Stimulated activated CD4-positive, alpha-beta T cell treated with anti-CD3 and anti-CD28 coated beads, Interleukin-4, amount 100 ng/mL, for 4 hours (primary cell): Measurements from ENCODE around the gene CTTNBP2.

ENCODE experiments used
- DNase-seq, 2 experiments: peaks; one replicate each; pipeline ENCODE4 v3.0.0-alpha.2; 2020

Gene CTTNBP2

DNA sequence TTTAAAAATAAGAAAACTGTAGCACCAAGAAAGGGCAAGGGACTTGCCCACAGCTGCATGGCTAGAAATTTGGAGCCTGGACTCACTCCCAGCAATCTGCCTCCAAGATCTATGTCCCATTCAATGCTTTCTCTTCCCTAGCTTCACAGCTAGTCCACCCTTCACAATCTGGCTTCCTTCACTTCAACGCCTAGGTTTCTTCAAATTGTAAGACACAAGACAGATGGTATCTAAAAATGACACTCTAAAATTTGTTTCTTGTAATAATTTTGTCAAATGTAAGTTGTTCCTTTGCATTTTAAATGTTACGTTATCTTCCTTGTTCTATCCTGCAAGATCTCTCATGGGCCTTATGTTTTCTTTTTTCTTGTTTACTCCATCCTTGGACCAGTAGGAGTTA, 48.6 kb downstream of the CTTNBP2 start:
- no peak for DNase-seq

DNA sequence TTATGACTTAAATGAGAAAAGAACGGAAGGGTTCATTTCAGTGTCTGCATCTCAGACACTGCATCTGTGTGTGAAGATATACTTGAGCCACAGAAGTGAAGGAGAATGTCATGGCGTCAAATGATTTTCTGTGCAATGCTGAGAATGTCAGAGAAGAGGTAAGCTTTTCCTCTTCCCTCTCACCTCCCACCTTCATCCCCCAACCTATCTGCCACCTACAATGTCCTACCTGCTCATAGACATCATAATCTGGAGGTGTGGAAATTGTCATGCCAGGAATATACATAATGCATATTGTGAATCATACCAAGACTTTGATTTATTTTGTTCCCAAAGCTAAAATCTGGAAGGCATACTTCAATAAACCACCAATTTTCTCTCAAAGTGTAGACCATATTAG, 53.7 kb downstream of the CTTNBP2 start:
- DNase-seq, result no peak

DNA sequence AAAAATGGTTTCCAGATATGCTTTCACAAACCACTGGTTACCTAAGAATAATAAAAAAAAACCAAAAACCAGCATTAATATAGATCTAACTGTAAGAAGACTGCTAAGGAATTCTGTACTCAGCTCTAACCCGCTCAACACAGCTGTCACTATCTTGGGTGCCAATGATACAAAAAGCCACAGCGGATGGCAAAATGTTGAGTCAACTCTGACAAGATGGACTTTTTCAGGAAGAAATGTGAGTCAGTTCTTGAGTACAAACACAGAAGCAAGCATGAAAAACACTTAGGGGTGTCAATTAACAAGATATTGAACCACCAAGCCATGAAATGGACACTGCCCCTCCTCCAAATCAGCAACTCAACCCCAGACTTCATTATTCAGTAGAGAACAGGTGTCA, 55.0 kb downstream of the CTTNBP2 start:
- DNase-seq, result no peak

DNA sequence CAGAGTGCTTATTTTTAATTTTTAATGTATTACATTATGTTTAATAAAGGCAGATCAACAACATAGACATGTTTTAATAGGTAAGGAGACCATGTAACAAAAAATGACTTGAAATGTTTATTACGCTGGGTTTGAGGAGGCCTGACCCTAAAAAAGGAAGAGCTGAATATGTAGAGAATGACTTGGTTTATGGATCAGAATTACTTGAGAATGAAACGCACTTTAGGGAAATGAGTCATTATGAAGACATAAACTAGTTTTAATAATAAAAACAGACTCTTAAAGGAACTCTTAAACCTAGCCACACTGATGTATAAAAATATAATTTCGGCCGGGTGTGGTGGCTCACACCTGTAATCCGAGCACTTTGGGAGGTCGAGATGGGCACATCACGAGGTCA, 56.5 kb downstream of the CTTNBP2 start:
- DNase-seq, result no peak

DNA sequence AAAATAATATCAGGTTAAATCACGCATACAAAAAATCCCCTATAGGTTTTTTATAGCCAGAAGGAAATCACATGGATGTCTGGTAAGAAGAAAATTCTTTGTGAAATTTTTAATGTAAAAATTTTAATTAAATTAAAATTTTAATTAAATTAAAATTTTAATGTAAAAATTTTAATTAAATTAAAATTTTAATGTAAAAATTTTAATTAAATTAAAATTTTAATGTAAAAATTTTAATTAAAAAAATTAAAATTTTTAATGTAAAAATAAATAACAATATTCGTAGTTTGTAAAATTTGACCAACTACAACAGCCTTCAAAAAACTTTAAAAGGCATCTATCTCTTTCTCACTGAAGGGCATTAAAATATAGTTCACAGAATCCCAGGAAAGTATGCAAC, 61.5 kb downstream of the CTTNBP2 start:
- no peak for DNase-seq

DNA sequence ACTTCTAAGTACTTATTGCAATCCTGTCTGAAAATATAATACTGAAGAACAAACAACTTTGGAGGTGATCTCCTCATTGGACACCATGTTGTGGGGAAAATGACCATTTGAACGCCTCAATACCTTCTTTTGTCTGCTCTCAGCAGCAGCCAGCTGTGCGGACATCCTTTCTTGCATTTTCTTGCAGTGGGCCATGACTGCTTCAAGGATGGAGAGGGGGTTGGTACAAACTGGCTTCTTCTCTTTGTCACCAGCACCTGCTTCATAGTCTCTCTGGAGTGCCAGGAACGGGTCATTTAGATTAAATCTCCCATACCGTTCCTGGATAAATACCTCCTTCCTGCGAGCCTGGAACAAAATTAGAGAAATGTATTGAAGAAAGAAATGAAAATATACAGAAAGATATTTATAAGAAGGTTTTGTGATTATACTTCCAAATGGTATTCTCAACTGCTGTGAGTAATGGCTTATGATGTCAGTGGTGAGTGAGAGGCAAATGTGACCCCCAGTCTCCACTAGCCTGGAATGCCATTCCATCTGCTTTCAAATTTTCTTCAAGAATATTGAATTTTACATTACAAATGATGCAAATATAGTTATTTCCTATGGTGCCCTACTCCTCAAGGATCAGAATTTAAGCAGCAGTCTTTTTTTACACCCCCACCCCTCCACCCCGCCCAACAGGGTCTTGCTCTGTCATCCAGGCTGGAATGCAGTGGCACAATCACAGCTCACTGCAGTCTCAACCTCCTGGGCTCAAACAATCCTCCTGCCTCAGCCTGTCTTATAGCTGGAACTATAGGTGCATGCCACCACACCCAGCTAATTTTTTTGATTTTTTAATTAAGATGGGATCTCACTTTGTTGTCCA, 62.4 kb downstream of the CTTNBP2 start:
- no peak for DNase-seq

DNA sequence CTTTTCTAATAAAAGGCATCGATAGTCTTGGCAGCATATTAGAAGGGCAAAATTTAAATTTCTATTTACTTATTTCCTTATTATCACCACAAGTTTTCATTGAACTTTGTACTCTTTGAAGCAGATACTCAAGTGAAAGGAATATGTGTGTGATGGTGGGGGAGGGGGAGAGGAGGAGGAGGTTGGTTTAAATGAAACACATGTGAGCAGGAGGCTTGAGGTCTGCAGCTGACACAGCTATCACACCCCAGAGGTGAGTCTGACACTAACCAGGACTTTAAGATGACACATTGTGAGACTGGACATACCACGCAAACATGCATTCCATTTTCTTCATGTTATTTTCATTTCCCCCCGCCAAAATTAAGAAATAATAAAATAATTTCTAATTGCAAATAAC, 63.3 kb downstream of the CTTNBP2 start:
- no peak for DNase-seq

DNA sequence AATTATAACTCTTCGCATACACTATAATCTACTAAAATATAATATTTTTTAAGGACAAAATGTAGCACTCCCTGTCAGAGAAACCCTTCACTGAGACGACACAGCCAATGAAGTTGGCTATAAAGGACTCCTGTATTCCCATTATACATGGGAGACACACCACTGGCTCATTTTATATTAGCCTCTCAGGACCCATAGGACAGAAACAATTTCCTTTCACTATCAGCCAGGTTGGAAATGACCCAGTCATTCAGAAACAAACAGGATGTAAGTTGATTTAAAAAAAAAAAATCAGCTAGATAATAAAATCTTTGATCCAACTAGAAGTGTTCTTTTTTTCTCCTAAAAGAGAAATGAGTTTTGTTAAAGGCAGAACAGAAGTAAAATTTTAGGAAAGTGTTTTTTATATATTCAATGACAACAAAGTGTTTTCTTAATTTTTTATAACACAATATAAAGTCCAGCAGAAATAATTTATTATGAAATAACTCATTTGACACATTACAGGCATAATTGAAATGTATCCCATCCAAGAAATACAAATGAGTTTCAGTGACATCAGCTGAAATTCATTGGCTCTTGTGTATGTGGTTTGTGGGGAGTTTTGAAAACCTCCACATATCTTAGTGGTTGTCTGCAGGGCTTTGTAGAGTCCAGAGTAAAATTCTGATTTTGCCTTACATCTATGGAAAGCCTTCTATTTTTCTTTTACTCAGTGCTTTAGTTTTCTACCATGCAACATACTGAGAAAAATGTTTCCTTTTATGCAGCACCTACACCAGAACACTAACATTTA, 64.1 kb downstream of the CTTNBP2 start:
- DNase-seq, result no peak

DNA sequence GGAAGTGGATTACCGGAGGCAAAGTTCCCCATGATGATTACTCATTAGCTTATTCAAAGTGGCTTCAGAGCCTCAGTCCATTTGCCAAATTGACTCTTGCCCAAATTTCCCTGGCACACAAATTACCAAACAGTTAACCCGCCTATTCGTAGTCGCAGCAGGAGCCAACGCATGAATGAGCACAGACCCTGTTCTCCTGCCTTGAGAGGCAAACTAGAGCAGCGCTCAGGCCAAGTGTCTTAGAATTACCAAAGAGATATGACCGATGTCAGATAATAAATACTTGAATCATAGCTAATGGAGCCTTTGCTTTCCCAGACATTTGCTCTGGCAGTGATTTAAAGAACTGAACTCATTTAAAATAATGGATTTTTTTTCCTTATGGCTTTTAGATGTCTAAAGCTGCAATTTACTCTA, 64.9 kb downstream of the CTTNBP2 start:
- DNase-seq, result no peak

DNA sequence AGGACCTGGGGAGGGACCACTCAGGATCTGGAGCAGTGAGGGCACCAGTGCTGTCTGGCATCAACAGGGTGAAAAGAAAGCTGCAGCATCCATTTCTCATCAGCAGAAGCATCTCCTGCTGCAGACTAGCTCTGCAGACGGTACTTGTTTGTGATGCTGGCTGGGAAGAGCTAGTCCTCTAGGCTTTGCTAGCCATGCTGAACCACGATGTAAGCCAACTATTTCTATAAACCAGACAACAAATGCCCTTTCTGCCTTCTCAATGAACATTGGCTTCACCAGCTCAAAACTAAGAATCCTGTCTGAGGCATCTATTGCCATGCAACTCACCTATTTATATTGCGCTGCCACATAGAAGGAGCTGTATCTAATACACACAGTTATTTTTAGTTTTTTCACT, 65.6 kb downstream of the CTTNBP2 start:
- no peak for DNase-seq

DNA sequence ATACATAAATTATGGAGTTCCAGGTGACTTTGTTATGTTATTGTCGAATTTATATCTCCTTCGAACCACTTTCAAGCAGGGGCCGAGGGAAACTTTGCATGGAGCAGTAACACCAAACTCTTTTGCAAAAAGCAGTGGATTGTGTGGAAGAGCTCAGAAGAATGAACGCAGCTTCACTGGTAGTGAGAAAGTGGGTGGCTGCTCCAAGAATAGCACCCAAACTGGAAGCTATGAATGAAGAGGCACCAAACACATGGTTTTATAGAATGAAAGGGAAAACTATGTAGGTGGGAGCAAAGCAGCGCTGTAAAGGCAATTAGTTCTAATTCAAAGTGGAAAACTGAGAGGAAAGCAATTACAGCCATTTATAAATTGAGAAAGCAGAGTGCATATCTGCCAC, 67.2 kb downstream of the CTTNBP2 start:
- DNase-seq, result no peak

DNA sequence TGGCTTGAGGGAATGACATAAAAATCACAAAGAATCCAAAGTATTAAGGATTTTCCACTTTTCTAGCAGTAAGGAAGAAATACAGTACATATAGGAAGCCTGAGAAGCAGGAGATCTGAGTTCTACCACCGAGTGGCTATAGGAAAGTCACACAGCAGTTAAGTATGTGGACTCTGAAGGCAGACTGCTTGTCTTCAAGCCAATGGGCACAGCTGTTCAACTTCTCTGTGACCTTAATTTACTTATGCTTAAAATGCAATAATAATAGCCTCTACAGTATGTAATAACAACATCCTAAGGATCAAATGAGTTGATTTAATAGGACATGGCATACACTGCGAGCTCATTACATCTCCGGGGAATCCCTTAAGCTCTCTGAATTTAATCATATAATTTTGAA, 68.0 kb downstream of the CTTNBP2 start:
- no peak for DNase-seq

DNA sequence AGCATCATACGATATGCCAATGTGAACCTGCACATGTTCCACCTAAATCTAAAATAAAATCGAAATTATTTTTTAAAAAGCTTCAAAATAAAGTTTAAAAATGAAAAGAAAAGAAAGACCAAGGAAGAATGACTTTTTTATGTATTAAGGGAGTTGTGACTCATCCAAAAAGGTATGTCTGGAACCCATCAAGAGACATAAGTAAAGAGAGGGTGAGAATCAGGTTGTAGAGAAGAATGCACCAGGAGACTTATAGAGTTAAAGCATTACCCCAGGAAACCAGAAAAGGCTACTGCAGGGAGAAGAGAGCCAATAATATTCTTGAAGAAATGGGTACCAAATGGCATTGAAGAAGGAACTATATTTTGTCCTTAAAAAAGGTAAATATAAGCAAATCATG, 69.8 kb downstream of the CTTNBP2 start:
- no peak for DNase-seq

DNA sequence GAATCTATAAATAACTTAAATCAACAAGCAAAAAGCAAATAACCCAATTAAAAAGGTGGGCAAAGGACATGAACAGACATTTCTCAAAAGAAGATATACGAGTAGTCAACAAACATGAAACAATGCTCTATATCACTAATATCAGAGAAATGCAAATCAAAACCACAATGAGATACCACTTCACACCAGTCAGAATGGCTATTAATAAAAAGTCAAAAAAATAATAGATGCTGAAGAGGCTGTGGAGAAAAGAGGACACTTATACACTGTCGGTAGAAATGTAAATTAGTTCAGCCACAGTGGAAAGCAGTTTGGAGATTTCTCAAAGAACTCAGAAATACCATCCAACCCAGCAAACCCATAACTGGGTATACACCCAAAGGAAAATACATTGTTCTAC, 70.6 kb downstream of the CTTNBP2 start:
- no peak for DNase-seq

DNA sequence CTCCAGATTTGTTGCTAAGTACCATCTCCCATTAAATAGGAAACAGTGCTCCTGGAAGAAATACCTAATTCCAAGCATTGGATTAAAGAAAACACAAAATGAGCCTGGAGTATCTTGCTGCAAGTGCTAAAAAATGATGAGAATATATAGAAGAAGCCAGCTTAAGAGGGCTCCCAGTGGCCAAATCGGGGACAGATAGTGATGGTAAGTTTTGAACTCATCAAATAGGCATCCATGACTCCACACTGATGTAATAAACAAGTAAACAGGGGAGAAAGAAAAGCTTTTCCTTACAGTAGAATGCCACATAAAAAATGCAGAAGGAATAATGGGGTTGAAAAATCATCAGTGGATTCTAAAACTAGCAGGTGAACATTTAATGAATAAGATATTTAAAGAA, 72.4 kb downstream of the CTTNBP2 start:
- no peak for DNase-seq

DNA sequence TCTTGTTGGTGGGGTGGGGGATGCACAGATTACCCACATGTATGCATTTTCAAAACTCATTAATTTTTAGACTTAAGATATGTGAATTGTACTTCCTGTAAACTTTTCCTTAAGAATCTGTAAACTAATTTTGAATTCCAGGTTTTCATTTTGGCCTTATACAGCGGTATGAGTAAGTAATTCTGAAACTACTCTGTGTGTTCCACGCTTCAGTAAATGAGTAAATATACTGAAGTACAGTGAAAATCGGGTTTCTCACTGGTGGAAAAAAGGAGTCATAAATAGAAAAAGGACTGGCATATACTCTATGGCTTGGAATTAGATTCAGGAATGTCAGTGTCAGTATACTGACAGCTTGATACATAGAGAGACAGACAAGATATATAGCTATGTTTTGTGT, 72.8 kb downstream of the CTTNBP2 start:
- no peak for DNase-seq

DNA sequence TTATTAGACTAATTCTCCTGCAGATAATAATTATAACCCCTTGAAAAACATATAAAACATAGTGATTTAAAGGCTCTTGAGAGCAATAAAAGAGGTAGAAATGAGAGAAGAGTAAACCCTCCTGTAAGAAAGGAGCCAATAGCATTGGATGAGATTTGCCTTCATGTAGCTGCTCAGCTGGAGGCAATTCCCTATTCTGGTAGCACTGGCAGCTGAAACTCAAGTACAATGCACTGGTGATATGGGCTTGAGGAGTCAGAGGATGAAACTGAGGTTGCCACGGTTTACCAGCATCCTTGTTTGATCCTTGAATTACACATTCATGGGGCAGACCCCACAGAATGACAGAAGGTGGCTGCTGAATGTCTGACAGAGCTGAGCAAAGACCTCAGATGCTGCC, 76.4 kb downstream of the CTTNBP2 start:
- no peak for DNase-seq

DNA sequence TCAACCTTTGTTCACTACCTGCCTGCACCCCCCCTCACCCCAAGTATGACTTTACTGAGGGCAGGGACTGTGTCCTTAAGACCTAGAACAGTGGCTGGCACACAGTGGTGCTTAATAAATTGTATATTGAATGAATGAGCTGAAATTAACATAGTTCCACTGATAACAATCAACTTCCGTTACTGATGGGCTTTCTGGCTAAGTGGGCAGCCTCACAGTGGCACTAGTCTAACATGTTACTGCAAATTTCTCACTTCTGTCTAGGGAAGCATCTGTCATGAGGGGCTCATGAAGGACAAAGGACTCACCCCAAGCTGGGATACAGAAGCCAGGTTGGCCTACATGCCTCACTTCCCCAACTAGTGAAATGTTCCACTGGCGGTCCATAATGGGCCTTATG, 79.3 kb downstream of the CTTNBP2 start:
- no peak for DNase-seq

DNA sequence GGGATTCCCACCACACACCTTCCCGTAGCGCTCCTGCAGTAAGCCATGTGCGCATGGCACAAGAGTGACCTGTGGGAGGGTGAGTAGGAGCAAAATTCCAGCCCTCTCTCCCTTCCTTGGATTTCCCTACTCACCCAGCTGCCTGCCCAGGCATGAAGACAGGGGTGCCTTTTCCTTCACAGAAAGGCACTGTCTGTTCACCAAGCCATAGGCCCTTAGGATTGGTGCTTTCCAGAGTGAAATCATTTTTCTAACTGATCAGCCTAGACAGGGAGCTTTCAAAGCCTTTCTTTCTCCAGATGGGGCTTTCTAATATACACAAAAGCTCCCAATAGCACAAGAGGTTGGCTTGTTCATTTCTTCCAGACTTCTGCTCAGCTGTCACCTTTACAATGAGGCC, 79.7 kb downstream of the CTTNBP2 start:
- no peak for DNase-seq

DNA sequence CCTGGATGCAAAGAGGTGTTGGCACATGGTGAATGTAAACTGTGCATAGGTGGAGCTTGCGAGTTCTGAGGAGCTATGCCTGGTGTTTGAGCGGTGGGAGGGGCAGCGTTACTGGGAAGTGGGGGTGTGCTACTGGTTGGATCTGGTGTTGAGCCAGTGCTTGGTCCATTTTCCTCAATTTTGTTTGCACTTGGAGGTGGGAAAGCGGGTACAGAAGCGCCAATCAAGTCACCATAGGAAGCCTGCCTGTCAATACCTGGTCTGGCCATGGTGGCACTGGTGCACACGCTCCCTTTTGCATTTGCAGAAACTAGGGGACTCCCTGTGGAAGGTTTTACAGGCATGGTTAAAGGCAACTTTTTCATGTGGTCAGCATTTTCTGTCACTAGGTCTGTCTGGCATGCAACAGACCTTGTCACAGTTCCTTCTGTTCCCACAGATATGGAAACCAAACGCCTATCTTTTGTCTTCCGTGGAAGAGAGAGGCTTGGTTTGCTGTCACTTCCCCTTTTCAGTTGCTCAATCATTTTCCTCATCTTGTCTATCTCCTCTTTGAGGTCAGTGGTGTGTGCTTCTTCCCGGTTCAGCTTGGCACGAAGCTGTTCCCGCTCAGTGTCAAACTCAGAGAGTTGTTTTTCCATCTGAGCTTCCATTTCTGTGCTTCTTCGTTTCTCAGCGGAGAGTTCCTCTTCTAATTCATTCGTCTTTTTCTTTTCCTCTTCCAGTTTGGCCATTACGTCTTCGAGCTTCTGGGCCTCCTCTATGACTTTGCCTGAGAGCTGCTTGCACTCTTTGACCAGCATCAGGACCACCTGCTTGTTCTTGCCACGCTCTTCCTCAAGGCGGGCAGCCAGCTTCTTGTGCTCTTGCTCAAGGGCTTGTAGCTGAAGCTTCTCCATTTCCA, 81.1 kb downstream of the CTTNBP2 start:
- DNase-seq, result no peak

DNA sequence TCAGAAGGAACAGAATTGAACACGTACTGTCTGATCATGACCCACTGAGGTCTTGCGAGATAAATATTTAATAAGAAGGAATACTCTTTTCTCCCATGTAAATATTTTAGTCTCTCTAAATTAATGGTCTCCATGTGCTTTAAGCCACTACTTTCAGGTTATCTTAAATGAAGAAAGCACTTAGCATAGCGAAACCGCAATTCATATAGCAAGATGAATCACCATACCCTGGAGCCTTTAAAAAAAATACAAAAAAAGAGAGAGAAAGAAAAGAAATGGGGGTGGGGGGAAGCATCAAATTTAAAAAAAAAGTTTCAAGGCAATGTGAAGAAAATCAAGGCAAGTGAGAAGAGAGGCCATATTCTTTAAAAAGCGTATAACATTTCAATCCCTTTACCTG, 82.5 kb downstream of the CTTNBP2 start:
- no peak for DNase-seq

DNA sequence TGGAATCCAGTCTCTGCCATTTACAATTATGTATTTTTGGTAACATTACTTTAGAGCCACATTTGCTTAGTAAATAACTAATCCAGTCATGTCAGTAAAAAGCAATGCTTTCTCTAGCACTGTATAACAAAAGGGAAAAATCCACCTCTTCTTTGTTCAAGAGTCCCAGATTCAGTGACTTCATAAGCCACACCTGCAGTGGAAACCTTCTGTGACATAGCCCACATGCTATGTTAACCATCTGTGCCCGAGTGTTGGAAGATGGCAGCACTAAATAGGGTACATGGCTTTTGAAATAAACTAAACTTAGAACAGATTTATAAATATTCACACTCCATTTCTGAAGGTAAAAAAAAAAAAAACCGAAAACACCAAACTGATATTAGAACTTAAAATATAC, 83.0 kb downstream of the CTTNBP2 start:
- DNase-seq, result no peak

DNA sequence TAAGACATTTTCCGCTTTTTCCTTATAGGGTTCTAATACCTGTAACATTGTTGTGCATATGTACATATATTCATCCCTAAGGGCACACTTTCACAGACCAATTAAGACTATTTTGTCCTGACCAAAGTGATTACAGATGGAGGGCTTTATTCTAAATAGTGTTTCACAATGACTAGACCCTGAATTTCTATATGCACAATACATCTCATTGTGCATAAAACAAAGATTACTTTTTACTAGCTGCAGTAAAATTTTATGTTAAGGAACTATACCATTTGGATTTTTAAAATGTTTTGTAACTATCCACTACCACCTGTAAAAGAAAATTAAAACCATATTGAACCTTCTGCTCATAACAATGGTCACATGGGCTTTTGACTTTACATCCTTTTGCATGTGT, 87.8 kb downstream of the CTTNBP2 start:
- DNase-seq, result no peak
